LNCAP (cell line): ENCODE data around the gene HOMER2.

Source experiments
- CTCF ChIP-seq: fragments of 450-650 bp; IDR thresholded peaks from 2 replicates; pipeline ENCODE4 v1.5.1; 2017; ENCODE audit warnings: mild to moderate bottlenecking

The HOMER2 gene

GRCh38 chr15:82916161-82916952, 36.2 kb downstream of the HOMER2 start:
- TF ChIP-seq CTCF: no peak

GRCh38 chr15:82914396-82914795, 38.1 kb downstream of the HOMER2 start:
- TF ChIP-seq CTCF: no peak

DNA sequence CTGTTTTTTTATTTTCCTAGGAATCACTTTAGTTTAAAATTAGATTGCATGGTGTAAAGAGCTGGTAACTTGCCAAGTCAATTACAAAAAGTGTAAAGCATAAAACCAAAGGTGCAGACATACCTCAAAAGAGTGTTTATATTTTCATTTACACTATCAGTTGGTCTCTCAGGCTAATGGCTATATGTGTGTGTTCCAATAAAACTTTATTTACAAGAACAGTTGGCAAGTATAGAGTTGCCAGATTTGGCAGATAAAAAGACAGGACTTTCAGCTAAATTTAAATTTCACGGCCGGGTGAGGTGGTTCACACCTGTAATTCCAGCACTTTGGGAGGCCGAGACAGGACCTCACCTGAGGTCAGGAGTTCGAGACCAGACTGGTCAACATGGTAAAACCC, 41.1 kb downstream of the HOMER2 start:
- TF ChIP-seq CTCF: no peak

- no peak for TF ChIP-seq CTCF
Measured at GRCh38 chr15:82910721-82911120, 41.8 kb downstream of the HOMER2 start.

DNA sequence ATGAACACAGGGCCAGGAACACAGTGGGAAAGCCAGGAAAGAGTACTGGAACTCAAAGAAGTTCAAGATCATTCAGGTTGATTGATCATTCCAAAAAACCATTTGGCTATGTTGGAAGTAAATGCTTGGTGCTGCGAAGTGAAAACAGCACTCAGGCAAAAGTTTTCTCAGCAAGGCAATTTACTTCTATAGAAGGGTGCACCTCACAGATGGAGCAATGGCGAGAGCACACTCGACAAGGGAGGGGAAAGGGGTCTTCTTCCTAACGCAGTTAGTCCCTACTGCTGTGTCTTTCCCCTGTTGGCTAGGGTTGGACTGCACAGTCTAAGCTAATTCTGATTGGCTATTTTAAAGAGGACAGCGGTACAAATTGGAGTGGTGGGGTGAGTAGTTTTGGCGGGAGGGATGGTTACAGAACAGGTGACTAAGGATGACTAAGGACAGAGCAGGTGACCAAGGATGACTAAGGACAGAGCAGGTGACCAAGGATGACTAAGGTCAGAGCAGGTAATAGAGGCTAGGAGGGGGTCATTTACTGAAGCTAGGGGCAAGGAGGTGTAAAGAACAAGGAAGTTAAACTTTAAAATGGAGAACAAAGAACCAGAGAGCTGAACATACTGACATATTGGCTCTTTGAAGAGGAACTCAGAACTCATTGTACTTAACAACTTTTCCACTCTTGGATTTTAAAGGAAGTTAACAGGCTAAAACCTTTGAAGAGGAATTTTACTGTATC, 43.3 kb downstream of the HOMER2 start:
- no peak for TF ChIP-seq CTCF

DNA sequence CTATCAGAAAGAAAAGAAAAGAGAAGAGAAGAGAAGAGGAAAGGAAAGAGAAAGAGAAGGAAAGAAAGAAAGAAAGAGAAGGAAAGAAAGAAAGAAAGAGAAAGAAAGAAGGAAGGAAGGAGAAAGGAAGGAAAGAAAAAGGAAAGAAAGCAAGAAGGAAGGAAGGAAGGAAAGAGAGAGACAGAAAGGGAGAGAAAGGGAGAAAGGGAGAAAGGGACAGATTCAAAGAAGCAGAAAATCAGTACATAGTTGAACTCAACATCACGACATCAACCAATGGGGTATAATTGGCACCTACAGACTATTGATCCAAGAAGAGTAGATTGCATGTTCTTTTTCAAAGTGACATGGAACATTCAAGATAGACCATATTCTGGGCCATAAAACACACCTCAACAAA, 45.2 kb downstream of the HOMER2 start:
- TF ChIP-seq CTCF: no peak

- no peak for TF ChIP-seq CTCF
Measured at GRCh38 chr15:82904574-82904973, 47.9 kb downstream of the HOMER2 start.
